Measurements from ENCODE around the gene LGMN. TPM values are rescaled to one million over a fixed set of nuclear protein-coding genes. Genes with fewer than 3 reads are reported as not detected.

Gene LGMN
- total and polyA plus RNA-seq, 2 of the 13 experiments (the other 11 are each of a cell fraction or from before 2014, with no cell fraction given): 28.9 to 76.4 TPM

DNA sequence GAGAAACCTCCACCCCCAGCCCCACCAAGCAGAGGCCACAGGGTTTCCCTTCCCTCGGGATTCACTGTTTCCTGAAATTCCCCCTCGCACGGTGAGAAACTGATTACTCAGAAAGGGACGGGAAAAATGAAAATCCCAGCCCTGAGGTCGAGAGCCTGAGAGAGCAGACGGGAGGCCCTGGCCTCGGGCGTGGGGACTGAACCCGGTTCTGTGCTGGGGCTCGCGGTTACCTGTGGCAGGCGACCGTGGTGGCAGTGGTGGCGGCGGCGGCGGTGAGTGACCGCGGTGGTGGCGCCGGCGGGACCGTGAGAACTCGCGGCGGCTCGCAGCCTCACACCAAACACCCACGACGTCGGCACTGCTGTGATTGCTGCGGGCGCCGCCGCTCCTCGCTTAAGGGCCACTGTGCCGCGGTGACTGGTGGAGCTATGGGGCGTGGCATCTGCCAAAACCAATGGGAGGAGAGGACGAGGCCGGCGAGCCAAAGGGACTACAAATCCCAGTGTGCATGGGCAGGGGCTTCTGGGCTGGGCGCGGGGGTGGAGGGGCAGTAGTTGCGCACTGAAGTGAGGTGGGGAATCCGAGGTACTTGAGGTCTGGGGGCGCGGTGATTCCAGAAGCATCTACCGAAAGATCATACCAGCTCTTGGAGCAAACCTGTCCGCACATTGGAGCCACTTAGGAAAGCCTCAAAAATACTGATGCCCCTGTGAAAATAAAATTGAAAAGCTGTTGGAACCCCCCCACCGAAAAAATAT lies at the start of gene LGMN (continued):
- TF ChIP-seq, protein P1, sequence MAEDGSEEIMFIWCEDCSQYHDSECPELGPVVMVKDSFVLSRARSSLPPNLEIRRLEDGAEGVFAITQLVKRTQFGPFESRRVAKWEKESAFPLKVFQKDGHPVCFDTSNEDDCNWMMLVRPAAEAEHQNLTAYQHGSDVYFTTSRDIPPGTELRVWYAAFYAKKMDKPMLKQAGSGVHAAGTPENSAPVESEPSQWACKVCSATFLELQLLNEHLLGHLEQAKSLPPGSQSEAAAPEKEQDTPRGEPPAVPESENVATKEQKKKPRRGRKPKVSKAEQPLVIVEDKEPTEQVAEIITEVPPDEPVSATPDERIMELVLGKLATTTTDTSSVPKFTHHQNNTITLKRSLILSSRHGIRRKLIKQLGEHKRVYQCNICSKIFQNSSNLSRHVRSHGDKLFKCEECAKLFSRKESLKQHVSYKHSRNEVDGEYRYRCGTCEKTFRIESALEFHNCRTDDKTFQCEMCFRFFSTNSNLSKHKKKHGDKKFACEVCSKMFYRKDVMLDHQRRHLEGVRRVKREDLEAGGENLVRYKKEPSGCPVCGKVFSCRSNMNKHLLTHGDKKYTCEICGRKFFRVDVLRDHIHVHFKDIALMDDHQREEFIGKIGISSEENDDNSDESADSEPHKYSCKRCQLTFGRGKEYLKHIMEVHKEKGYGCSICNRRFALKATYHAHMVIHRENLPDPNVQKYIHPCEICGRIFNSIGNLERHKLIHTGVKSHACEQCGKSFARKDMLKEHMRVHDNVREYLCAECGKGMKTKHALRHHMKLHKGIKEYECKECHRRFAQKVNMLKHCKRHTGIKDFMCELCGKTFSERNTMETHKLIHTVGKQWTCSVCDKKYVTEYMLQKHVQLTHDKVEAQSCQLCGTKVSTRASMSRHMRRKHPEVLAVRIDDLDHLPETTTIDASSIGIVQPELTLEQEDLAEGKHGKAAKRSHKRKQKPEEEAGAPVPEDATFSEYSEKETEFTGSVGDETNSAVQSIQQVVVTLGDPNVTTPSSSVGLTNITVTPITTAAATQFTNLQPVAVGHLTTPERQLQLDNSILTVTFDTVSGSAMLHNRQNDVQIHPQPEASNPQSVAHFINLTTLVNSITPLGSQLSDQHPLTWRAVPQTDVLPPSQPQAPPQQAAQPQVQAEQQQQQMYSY (CRISPR knock-in tag; IDR thresholded peaks at IDR 0.05): no peak
- TF ChIP-seq, protein P2, sequence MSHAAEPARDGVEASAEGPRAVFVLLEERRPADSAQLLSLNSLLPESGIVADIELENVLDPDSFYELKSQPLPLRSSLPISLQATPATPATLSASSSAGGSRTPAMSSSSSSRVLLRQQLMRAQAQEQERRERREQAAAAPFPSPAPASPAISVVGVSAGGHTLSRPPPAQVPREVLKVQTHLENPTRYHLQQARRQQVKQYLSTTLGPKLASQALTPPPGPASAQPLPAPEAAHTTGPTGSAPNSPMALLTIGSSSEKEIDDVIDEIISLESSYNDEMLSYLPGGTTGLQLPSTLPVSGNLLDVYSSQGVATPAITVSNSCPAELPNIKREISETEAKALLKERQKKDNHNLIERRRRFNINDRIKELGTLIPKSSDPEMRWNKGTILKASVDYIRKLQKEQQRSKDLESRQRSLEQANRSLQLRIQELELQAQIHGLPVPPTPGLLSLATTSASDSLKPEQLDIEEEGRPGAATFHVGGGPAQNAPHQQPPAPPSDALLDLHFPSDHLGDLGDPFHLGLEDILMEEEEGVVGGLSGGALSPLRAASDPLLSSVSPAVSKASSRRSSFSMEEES (CRISPR knock-in tag; IDR thresholded peaks at IDR 0.05): no peak
- peak; percentile 23; the same call in 1 of the 2 replicates for TF ChIP-seq RAD21 (CRISPR knock-in tag; IDR thresholded peaks at IDR 0.05)
- TF ChIP-seq ZSCAN29 (CRISPR knock-in tag; conservative IDR thresholded peaks at IDR 0.05): 0 out of 2 replicates have a peak, but pooled peaks have one; percentile 78
- TF ChIP-seq KLF11 (CRISPR knock-in tag; IDR thresholded peaks at IDR 0.05): no peak
- TF ChIP-seq MZF1 (CRISPR knock-in tag; IDR thresholded peaks at IDR 0.05; ENCODE audit: borderline replicate concordance): no peak
- no peak for TF ChIP-seq ZNF512B (CRISPR knock-in tag; IDR thresholded peaks at IDR 0.05; ENCODE audit: borderline replicate concordance)
- peak; percentile 66 for TF ChIP-seq ZBTB7B (CRISPR knock-in tag; IDR thresholded peaks at IDR 0.05)
- TF ChIP-seq, protein P3, sequence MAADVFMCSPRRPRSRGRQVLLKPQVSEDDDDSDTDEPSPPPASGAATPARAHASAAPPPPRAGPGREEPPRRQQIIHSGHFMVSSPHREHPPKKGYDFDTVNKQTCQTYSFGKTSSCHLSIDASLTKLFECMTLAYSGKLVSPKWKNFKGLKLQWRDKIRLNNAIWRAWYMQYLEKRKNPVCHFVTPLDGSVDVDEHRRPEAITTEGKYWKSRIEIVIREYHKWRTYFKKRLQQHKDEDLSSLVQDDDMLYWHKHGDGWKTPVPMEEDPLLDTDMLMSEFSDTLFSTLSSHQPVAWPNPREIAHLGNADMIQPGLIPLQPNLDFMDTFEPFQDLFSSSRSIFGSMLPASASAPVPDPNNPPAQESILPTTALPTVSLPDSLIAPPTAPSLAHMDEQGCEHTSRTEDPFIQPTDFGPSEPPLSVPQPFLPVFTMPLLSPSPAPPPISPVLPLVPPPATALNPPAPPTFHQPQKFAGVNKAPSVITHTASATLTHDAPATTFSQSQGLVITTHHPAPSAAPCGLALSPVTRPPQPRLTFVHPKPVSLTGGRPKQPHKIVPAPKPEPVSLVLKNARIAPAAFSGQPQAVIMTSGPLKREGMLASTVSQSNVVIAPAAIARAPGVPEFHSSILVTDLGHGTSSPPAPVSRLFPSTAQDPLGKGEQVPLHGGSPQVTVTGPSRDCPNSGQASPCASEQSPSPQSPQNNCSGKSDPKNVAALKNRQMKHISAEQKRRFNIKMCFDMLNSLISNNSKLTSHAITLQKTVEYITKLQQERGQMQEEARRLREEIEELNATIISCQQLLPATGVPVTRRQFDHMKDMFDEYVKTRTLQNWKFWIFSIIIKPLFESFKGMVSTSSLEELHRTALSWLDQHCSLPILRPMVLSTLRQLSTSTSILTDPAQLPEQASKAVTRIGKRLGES (CRISPR knock-in tag; IDR thresholded peaks at IDR 0.05; ENCODE audit: borderline replicate concordance): no peak
- no peak for TF ChIP-seq SRSF1 (optimal IDR thresholded peaks at IDR 0.05; ENCODE audit: low read depth, low read length)
- 0 out of 2 replicates have a peak, but pooled peaks have one; percentile 15 for TF ChIP-seq ZNF670 (CRISPR knock-in tag; IDR thresholded peaks at IDR 0.05; ENCODE audit: borderline replicate concordance)
- no peak for TF ChIP-seq ZBTB43 (CRISPR knock-in tag; conservative IDR thresholded peaks at IDR 0.05)
- no peak for TF ChIP-seq GZF1 (CRISPR knock-in tag; IDR thresholded peaks at IDR 0.05)
- no peak for TF ChIP-seq KAT2B (IDR thresholded peaks at IDR 0.05; ENCODE audit: borderline replicate concordance, low read depth, low read length)
- peak; percentile 27; the same call in 1 of the 2 replicates for TF ChIP-seq CHD2 (IDR thresholded peaks at IDR 0.05; ENCODE audit: low read depth, low read length)
- TF ChIP-seq IKZF1 (IDR thresholded peaks at IDR 0.05): no peak
